OCI-LY3 (cell line): Measurements from ENCODE around the gene KCNG1.

Source experiments
- CTCF ChIP-seq: fragments of 200-600, 300-600 bp; sonication (generic); IDR thresholded peaks from 2 replicates; pipeline ENCODE4 v1.5.1; 2014; ENCODE audit warnings: antibody characterized with exemption, low read length, low read depth
- EZH2phosphoT487 ChIP-seq: fragments of 200-600 bp; shearing (Covaris generic); IDR thresholded peaks from 2 replicates; pipeline ENCODE4 v1.6.1; 2018; ENCODE audit warnings: antibody characterized with exemption, mixed run types, low read depth

GRCh38 chr20:51027035-51027795, 4.3 kb upstream of the KCNG1 start:
- TF ChIP-seq CTCF, result no peak
- no peak for TF ChIP-seq EZH2phosphoT487
